Cardiac fibroblast (primary cell): ENCODE measurements around the gene NLGN1.

Experiments used
- DNase-seq, 2 donors: peaks; one replicate each; pipeline versions ENCODE4 v3.0.0 to v3.0.0-alpha.2; 2010; ENCODE audit warnings: low read depth in 2 of 2
- H3K4me3 ChIP-seq, 2 donors: replicated peaks in 1 of 2; 1 replicate in 1 of 2; 2 replicates in 1 of 2; pipeline ENCODE4 v1.5.1; 2011; ENCODE audit warnings: low read depth in 2 of 2, low read length in 2 of 2, mild to moderate bottlenecking in 2 of 2, moderate library complexity in 1 of 2
- TF ChIP-seq, protein P1 (sequence below): IDR thresholded peaks from one replicate; pipeline ENCODE4 v1.5.1; 2011; ENCODE audit warnings: low read depth, mild to moderate bottlenecking, low read length, inconsistent platforms

Gene NLGN1

DNA sequence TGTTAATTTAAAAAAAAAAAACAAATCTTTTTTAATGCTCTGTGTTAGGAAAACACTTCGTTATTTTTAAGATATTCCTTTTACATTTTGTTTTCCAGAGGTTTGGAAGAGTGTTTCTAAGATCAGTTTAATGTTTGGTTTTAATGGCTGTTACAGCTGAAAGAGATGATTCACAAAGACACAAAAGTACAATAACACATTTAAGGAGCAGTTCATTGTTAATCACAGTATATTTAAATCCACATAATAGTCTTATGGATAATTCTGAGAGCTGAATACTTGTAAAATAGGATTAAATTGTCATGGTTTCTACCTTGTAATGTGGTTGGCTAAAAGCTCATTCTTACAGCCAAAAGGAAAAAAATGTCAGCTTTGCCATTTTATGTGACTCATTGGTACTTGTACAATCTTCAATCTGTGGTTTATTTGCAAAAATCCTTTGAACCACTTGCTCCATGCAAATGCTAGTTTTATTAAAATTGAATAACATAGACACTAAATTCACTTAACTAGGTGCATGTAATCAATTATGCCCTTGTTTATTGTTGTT, 426.4 kb downstream of the NLGN1 start:
- H3K4me3 ChIP-seq, result no peak overlapping the region
- DNase-seq, result peak; percentile 1 to 16
- TF ChIP-seq, protein P1, sequence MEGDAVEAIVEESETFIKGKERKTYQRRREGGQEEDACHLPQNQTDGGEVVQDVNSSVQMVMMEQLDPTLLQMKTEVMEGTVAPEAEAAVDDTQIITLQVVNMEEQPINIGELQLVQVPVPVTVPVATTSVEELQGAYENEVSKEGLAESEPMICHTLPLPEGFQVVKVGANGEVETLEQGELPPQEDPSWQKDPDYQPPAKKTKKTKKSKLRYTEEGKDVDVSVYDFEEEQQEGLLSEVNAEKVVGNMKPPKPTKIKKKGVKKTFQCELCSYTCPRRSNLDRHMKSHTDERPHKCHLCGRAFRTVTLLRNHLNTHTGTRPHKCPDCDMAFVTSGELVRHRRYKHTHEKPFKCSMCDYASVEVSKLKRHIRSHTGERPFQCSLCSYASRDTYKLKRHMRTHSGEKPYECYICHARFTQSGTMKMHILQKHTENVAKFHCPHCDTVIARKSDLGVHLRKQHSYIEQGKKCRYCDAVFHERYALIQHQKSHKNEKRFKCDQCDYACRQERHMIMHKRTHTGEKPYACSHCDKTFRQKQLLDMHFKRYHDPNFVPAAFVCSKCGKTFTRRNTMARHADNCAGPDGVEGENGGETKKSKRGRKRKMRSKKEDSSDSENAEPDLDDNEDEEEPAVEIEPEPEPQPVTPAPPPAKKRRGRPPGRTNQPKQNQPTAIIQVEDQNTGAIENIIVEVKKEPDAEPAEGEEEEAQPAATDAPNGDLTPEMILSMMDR, result no peak

DNA sequence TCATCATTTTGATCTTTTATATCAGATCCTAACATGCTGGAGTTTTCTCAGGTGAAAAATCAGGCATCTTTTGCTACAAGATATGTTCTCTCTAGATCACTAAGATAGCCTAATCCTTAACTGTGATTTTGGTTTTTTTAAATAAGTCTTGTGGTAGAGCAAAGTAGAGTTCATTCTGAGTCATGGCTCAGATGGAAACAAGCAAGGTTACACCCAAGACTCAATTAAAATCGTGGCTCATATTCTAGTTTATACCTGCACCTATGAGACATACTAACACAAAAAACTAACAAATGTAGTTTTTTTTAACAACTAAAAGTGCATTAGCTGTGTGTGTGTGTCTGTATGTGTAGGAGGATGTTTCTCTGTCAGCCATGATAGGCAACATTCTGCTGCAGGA, 428.2 kb downstream of the NLGN1 start:
- H3K4me3 ChIP-seq, result no peak overlapping the region
- DNase-seq, result peak in 1 of 2 donors; percentile 7
- TF ChIP-seq, protein P1, result no peak

DNA sequence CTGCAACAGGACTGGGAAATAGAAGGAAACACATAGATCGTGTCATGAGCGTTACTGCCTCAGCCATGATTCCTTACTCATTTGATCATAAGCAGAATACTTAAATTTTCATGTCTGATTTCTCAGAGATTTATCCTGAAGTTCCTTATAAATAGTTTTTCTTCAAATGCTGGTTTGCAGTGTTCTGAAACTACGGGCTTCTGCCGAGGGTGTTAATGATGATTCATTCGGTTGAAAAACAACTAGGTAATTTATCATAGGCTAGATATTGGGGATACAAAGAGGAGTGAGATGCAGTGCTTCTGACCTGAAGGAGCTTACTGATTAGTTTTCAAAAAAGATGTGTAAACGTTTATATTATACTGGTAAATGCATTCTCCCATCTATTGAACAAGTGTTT, 428.9 kb downstream of the NLGN1 start:
- no peak for DNase-seq
- no peak overlapping the region for H3K4me3 ChIP-seq
- TF ChIP-seq, protein P1, result no peak

DNA sequence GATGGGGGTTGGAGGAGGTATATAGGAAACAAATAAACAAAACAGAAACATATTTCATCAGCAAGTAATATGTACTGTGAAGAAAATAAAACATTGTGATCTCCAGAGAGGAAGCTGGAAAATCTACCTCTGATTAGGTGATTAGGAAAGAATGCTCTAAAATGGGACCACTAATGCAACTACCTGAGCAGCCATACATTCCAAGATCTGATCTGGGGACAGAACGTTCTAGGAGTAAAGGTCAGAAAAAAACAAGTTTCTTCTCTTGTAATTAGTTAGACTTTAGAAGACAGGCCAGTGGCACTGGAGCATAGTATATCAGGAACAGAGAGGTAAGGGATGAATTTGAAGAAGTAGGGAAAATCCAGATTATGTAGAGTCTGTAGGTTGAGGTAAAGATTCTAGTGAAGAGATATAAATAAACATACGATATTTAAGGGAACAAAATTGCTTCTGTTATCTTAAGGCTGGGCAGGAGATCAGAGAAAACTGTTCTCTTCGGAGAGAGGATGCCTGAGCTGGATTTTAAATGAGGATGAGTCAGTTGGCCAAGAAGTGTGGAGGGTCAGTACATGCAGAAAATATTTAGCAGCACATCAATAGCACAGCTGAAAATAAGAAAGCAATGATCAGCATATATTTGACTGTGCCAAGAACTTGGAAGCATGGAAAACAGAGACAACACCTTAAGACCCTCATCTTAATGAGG, 429.5 kb downstream of the NLGN1 start:
- TF ChIP-seq, protein P1, result no peak
- H3K4me3 ChIP-seq, result no peak overlapping the region
- peak; percentile 2 to 25 for DNase-seq

DNA sequence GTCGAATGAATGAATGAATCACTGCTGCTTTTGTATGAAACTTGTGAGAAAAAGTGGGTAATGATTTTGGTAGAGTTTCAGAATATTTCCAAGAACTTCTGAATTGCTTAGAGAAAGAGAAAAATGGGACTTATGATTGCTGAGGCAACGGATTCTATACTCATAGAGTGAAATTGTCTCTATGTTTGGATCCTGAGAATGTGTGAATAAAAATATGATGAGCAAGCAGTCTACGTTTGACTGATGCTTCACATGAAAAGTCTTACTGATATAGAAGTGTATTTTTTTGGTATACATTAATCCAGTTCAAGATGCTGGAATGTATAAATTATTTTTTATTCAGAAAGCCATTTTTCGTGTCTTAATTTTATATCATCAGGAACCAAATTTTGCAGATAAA, 441.1 kb downstream of the NLGN1 start:
- no peak for DNase-seq
- TF ChIP-seq, protein P1, result no peak
- no peak overlapping the region for H3K4me3 ChIP-seq

DNA sequence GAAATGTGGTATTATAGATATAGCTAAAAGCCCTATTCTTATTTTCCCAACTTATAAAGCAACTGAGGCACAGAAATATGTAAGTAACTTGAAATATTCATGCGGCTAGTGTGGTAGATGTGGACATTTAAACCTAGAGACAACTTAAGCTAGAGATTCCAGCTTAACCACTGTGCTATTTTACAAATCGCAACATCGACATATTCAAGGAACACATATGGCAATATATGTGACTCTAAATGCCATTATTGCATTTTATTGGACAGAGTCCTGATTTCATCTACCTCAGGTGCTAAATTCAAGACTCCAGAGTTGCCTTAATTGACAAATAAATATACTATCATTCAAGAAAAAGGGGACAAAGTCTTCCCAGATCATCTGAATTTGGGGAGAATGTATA, 442.3 kb downstream of the NLGN1 start:
- DNase-seq, result no peak
- TF ChIP-seq, protein P1, result no peak
- H3K4me3 ChIP-seq, result no peak overlapping the region
